H54 (cell line): ENCODE results near the gene MTCH1.

ENCODE experiments used
- DNase-seq: peaks from one replicate; pipeline ENCODE4 v3.0.0; 2011; ENCODE audit warnings: low spot score, mixed read lengths; ENCODE audit not compliant: insufficient read length
- FAIRE-seq: peaks from 3 replicates; lab custom pipeline; 2011; peaks lifted over from hg19 to GRCh38; lab: Jason Lieb, UNC
- POLR2A ChIP-seq: IDR thresholded peaks from 2 replicates; pipeline ENCODE4 v1.6.1; 2011; ENCODE audit warnings: low read depth, mild to moderate bottlenecking, low read length

Gene MTCH1

DNA sequence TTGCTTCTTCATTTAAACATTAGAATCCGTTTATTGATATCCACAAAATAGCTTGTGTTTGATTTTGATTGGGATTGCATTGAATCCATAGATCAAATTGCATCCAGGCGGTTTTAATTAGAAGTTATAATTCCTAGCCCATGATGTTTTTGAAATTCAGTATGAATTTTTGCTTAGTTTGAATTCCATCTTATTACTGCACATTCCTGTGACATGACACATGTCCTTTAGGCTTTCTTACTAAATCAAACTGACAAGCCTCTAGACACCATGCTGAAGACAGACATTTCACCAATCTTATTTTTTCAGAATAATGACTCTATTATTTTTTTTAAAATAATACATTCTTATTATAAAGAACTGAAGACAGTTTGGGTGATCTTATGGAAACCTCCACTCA, 52.9 kb downstream of the MTCH1 start:
- no peak for DNase-seq
- TF ChIP-seq POLR2A = no peak
- no peak for FAIRE-seq

DNA sequence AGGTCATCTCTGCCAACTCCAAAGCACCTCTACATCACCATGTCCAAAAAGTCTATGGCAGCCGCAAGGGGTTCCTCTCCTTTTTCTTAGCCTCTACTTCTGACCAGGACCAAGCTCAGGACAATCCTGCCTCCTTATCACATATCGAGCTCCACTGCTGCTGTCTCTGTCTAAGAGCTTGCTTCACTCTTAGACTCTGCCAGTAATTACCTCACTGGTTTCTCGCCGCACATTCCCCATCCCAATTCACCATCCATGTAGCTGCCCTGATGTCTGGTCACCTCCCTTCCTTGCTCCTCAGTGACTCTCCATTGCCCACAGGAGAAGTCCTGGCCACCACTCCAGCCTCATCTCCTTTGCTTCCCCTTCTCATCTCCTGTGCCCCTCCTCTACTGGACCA, 55.5 kb downstream of the MTCH1 start:
- FAIRE-seq (no peak), DNase-seq (no peak)
- no peak for TF ChIP-seq POLR2A

DNA sequence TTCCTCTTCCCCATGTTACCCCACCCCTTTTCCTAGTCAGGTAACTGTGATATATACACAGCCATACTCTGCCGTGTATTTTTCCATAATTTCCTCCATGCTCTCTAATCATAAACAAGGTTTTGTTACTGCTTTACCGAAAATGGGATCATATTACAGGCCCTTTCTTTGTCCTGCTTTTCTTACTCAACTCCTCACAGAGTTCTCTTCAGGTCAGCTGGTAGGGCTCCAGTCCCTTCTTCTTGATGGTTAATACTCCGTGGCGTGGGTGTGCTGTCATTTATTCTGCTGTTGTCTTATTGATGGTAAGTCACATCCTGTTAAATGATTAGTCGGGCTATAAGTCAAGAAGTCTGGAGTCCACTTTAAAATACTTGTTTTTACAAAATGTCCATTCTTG, 56.4 kb downstream of the MTCH1 start:
- FAIRE-seq (no peak), DNase-seq (no peak)
- TF ChIP-seq POLR2A = no peak

DNA sequence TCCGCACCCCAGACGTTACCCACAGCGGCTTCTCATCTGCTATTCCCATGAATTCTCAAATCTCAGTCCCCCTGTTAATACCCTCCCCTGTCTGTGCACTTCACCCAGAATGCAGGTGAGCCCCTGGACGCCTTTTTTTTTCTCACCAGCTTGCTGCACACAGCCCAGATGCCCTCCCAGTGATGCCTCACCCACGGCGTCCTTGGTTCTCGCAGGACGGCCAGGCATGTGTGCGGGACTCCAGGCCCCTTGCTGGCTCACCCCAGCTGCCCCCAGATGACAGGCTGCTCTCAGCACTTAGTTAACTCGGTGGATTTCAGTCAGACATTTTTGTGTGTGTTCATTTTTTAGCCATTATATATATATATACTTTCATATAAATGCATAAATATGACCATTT, 56.8 kb downstream of the MTCH1 start:
- DNase-seq = no peak
- no peak for TF ChIP-seq POLR2A
- FAIRE-seq = no peak

DNA sequence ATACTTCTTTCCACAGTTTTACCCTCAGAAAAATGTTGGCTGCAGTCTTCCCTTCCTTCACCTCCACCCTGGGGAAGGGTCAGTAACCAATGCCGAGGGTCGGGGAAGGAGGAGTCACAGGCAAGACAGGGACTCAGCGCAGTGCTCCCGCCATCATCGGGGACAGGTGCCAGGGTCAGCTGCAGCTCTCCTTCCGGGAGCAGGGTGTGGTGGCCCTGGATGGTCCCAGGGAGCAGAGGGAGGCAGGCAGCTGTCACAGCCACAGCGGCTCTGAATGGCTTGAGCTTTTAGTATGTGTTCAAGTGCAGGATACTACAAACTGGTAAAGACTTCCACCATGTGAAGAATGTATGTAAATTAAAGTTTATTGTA, 57.5 kb downstream of the MTCH1 start:
- no peak for DNase-seq
- FAIRE-seq = no peak
- TF ChIP-seq POLR2A = no peak

DNA sequence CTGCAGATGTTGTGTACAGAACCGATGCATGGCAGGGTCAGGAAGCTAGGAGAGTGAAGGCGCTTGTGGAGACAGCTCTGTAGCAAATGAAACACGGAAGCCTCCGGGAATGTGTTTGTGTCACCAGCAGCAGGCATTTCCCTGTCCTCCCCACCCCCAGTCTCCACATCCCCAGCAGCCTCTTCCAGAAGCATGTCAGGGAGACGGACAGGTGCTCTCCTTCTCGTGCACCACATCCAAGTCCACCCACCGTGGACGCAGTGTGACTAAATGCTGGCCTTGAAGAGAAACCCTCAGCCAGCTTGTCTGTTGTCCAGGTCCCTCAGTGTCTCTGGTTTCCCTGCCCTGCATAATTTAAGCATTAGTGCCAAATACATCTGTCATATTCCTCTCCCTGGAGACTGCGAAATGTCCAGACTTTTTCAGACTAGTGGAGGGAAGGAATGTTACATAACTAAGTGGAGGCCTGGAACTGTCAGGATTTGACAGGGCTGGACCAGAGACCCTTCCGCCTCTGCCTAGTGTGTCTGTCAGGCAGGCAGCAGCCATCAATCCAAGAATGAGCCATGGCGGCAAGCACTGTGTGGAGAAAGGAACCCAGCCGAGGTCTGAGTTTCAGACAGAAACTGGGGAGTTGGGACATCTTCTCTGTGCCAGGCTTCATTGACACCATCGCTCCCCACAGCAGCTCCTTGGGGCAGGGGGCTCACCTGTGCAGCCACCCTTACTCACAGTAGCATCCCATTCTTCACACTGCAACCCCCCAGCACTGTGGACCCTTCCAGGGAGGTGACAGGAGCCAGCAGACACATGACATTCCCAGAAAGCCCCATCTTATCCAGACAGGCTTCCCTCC, 58.1 kb downstream of the MTCH1 start:
- TF ChIP-seq POLR2A = no peak
- FAIRE-seq = no peak

DNA sequence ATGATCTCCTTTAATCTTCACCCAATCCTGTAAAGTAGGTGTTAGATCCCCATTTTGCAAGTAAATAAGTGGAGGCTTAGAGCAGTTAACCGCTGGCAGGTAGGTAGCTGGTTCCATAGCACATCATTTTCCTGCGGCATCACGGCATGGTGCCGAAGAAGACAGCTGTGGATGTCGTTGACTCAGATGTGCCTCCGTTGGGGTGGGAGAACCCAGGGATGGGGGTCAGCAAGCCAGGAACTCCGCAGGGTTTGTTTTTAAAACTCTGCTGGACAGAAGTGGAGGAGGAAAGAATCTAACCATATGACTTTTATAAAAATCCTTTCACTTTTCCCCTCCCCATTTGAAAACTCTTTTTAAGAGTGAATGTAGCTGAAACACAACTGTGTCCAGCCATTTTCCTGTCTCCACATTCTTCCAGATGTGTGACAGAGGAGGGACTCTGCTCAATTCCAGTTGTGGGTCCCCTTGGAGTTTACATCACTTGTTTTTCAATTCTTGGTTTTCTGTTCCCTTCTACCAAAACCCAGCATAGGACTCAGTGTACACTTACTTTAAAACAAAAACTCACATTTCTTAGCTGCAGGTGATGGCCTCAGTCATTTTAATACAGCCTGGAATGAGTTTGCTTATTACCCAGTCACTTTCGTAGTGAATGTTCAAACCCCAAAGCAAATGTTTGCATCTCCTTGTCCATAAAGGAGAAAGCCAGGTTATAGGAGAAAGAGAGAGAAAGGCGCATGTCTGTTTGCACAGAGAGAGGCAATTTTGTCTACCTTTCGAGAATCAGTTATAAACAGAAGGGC, 59.1 kb downstream of the MTCH1 start:
- TF ChIP-seq POLR2A = no peak
- no peak for DNase-seq
- no peak for FAIRE-seq

More for the DNA sequence above, 58.1 kb downstream of the MTCH1 start:
- DNase-seq = no peak

DNA sequence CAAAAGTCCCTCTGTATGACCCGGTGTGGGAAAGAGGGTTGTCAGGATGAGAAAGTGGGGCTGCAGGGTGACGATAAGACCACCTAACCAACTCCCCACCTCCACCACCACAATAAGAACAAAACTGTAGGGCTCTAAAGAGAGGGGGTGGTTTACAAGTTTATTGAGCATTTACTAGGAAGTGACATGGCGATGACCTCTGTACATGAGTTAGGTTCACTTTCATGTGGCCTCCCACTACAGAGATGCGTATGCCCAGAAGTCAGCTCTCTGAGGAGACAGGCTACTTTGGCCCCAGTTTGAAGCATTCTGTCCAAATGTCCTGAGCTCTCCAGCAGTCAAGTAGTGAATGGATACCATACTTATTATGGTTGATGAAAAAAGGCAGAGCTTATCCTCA, 60.2 kb downstream of the MTCH1 start:
- TF ChIP-seq POLR2A = no peak
- DNase-seq = no peak
- no peak for FAIRE-seq

DNA sequence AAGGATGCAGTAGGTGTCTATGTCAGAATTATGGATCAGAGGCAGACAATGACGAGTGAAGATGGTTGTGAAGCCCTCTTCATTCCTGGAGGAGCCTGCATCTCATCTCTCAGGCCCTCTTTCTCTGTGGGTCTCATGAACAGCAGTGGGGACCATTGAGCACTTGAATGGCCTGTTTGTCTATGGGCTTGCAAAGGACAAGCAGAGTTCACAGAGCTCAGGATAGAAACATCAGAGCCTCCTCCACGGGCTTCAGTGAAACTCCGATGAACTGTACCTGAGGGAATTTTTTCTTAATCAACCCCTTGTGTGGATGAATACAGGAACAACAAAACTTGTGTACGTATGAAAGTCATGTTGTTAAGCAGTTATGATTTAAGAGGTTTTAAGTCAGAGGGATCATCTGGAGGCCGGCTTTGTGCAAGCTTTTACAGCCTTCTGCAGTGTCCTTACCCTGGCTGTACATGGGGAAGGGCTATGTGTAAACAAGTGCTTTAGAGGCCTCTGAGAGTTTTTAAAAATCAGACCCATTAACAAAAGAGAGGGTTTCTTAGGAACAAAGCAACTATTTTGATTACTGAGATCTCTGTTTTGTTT, 61.1 kb downstream of the MTCH1 start:
- no peak for DNase-seq
- no peak for TF ChIP-seq POLR2A
- no peak for FAIRE-seq

DNA sequence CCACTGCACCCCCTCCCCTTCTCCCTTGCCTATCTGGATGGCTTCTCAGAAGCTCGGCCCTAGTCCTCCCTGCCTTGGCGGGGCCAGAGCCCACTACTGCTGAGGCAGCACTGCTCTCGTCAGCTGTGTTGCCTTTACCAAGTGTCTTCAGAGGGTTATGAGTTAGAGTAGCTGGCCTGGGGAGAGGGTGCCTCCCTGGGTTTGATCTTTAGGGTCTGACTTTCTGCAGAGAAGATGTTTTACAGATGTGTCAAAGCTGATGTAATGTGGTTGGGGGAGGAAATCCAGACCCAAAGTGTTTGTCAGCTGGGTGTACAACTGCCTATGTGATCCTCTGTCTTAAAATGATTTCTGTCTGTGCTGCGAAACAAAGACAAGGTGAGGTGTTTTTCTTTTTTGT, 61.9 kb downstream of the MTCH1 start:
- TF ChIP-seq POLR2A = no peak
- FAIRE-seq = no peak
- no peak for DNase-seq

DNA sequence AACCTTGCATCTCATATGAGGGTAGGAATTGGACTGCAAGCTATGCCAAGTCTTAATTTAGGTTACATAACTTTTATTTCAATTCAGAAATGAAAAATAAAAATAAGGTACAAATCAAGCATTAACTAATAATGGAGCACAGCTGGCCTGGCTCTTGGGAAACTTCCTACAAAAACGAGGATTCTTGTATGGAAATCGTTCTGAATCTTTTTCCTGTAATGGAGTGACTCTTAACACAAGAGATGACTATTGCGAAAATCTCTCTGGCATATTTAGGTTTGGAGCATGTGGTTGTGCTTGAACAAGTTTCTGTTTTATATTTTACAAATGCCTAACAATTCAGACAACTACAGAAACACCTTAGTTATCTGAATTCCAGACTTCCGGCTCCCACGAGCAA, 65.5 kb downstream of the MTCH1 start:
- TF ChIP-seq POLR2A = no peak
- FAIRE-seq (no peak), DNase-seq (no peak)

DNA sequence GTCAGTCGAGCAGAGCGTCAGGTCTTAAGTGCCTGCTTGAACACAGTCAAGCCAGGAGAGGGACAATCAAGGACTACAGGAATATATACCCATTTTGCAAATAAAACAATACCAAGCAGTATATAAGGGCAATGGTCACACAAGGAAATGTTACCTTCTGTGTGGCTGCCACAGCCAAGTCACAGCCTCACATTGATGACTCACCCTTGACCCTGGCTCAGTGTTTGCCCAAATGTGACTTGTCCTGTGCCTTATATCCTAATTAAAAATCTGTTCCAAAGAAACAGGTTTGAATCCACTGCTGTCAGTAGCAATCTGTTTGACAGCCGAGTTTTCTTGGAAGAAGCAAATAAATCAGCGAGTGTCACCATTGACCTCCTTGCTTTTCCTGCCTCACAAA, 65.9 kb downstream of the MTCH1 start:
- FAIRE-seq = no peak
- no peak for TF ChIP-seq POLR2A

More for the DNA sequence above, 65.9 kb downstream of the MTCH1 start:
- DNase-seq = no peak
